Endothelial cell (in vitro differentiated cells): ENCODE data around the gene CSF2RB. TPM values are rescaled to one million over a fixed set of nuclear protein-coding genes. Genes with fewer than 3 reads are reported as not detected.

ENCODE experiments used
- DNase-seq: peaks from one replicate; pipeline ENCODE4 v3.0.0; 2021; ENCODE audit warnings: low spot score
- H3K27ac Mint-ChIP-seq: one replicate; pipeline ENCODE4 v1.8.0; 2021; ENCODE audit warnings: mixed read lengths, inconsistent platforms; ENCODE audit not compliant: unreplicated experiment
- H3K27me3 Mint-ChIP-seq: one replicate; pipeline ENCODE4 v1.8.0; 2021; ENCODE audit warnings: mild to moderate bottlenecking, moderate library complexity, mixed read lengths, inconsistent platforms; ENCODE audit not compliant: unreplicated experiment
- H3K36me3 Mint-ChIP-seq: one replicate; pipeline ENCODE4 v1.8.0; 2021; ENCODE audit warnings: mild to moderate bottlenecking, low read depth, mixed read lengths, inconsistent platforms; ENCODE audit not compliant: unreplicated experiment
- H3K4me1 Mint-ChIP-seq: one replicate; pipeline ENCODE4 v1.8.0; 2021; ENCODE audit warnings: mild to moderate bottlenecking, mixed read lengths, inconsistent platforms; ENCODE audit not compliant: unreplicated experiment
- H3K4me3 Mint-ChIP-seq: one replicate; pipeline ENCODE4 v1.8.0; 2021; ENCODE audit warnings: mild to moderate bottlenecking, mixed read lengths, inconsistent platforms; ENCODE audit not compliant: unreplicated experiment
- H3K9me3 Mint-ChIP-seq: one replicate; pipeline ENCODE4 v1.8.0; 2021; ENCODE audit warnings: mixed read lengths, inconsistent platforms; ENCODE audit not compliant: unreplicated experiment
- CTCF ChIP-seq: fragments of 200-600 bp; sonication (generic); IDR thresholded peaks from one replicate; pipeline ENCODE4 v1.5.0; 2021; ENCODE audit warnings: antibody characterized with exemption; ENCODE audit not compliant: unreplicated experiment
- total RNA-seq: library from RNA; stranded (reverse); fragmentation: NEBNext Ultra II Directional; extraction: Animal tissue kit (Norgen Biotek cat#: 25700); gene quantifications from one replicate; pipeline ENCODE4 v1.2.1, GENCODE V29; 2021; ENCODE audit not compliant: unreplicated experiment

CSF2RB gene
- total RNA-seq, 1 donor from 2014 or later = 12.0 TPM

DNA sequence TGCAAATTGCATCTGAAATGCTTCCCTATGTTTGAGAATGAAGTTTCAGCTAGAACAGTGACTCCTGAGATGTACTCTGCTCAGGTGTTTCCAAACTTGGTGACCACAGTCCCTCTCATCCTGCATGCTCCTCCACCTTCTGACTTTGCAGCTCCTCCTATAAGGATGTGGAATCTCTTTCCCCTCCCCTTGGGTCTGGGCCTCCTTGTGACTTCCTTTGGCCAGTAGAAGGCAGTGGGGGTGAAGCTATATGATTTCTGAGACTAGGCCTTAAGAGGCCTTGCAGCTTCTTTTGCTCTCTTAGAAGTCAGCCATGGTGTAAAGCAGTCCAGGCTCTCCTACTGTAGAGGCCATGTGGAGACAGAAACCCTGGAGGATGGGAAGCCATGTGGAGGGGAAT lies 50.7 kb downstream of the CSF2RB start:
- no peaks in the 10 kb centered on the region for H3K27me3 Mint-ChIP-seq
- no peaks in the 10 kb centered on the region for H3K36me3 Mint-ChIP-seq
- H3K4me3 Mint-ChIP-seq = no peak overlapping the region
- H3K27ac Mint-ChIP-seq = no peak overlapping the region
- DNase-seq = no peak
- no peak for TF ChIP-seq CTCF
- no peaks in the 10 kb centered on the region for H3K9me3 Mint-ChIP-seq
- H3K4me1 Mint-ChIP-seq = peaks cover 2% of the 10 kb centered on the region

DNA sequence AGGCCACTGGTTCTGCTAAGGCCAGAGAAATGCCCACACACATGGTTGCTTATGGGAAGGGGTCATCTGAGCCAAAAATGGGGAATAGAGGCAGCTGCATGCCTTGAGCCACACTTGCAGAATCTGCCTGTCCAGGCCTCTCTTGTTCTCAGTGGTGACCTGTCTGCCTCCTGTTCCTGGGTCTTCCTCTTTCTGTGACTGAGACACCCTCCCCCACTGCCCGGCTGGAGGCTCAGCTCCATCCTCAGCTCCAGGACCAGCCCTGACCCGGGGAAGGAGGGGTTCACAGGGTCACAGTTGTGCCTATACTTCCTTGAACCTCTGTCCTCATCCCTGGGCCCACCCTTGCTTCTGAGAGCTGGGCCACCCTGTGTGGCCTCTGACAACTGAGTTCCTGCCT lies 52.3 kb downstream of the CSF2RB start:
- Mint-ChIP-seq H3K4me1 (peaks cover 2% of the 10 kb centered on the region), H3K27ac (no peak overlapping the region), H3K4me3 (no peak overlapping the region), H3K9me3 (no peaks in the 10 kb centered on the region), H3K27me3 (no peaks in the 10 kb centered on the region), H3K36me3 (no peaks in the 10 kb centered on the region)
- TF ChIP-seq CTCF = no peak
- no peak for DNase-seq

GRCh38 chr22:36966851-36967540 lies 53.6 kb downstream of the CSF2RB start:
- TF ChIP-seq CTCF = no peak
- Mint-ChIP-seq H3K9me3 (no peaks in the 10 kb centered on the region), H3K4me1 (peaks cover 2% of the 10 kb centered on the region), H3K27ac (no peak overlapping the region), H3K27me3 (no peaks in the 10 kb centered on the region), H3K36me3 (no peaks in the 10 kb centered on the region), H3K4me3 (no peak overlapping the region)
- no peak for DNase-seq

DNA sequence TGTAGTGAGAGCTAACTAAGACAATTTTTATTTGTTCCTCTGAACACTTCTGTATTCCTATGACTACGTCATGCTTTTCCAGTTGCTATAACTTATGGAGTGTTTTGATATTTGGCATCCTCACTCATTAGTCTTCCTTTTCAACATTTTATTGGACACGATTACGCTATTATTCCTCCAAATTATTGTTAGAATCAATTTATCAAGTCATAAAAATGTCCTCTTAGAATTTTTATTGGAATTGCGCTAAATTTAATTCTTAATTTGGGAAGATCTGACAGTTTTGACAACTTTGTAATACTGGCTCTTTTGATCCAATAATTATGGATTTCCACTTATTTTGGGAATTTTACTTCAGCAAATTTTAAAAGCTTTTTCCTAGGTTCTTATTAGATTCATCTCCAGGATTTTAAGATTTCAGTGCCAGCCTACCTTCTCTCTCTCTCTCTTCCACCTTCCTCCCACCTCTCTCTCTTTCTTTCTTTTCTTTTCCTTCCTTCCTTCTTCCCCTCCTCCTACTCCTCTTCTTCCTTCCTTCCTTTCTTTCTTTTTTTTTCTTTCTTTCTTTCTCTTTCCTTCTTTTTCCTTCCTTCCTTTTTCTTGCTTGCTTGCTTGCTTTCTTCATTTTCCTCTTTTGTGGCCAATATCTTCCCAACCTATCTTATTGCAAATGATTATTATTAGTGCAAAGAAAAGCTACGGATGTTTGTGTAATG lies 55.0 kb downstream of the CSF2RB start:
- no peak for TF ChIP-seq CTCF
- H3K27me3 Mint-ChIP-seq = no peaks in the 10 kb centered on the region
- H3K9me3 Mint-ChIP-seq = no peaks in the 10 kb centered on the region
- H3K4me1 Mint-ChIP-seq = no peaks in the 10 kb centered on the region
- no peaks in the 10 kb centered on the region for H3K36me3 Mint-ChIP-seq
- H3K27ac Mint-ChIP-seq = no peak overlapping the region
- H3K4me3 Mint-ChIP-seq = no peak overlapping the region
- DNase-seq = no peak
